HepG2 (cell line): ENCODE data around the gene ZBTB9. TPM values are rescaled to one million over a fixed set of nuclear protein-coding genes. Genes with fewer than 3 reads are reported as not detected.

Source experiments
- BCL6 ChIP-seq: IDR thresholded peaks from 2 replicates; pipeline ENCODE4 v1.6.1; 2016; ENCODE audit warnings: missing genetic modification reagents, missing compliant biosample characterization
- FOXA3 ChIP-seq: IDR thresholded peaks from 2 replicates; pipeline ENCODE4 v1.6.1; 2016; ENCODE audit warnings: missing genetic modification reagents, missing compliant biosample characterization
- HNRNPLL ChIP-seq: fragments of 200-400 bp; formaldehyde crosslinking; IDR thresholded peaks from 2 replicates; pipeline ENCODE4 v1.6.1; 2017; ENCODE audit warnings: mild to moderate bottlenecking, low read depth, low read length; ENCODE audit not compliant: poor library complexity, severe bottlenecking
- HOXA3 ChIP-seq: sonication (generic); formaldehyde crosslinking; IDR thresholded peaks from 2 replicates; pipeline ENCODE4 v1.5.0; 2020; ENCODE audit warnings: missing genetic modification reagents
- KAT2B ChIP-seq: fragments of 150-350 bp; IDR thresholded peaks from 2 replicates; pipeline ENCODE4 v1.6.1; 2014; ENCODE audit warnings: low read depth, low read length, borderline replicate concordance
- KAT7 ChIP-seq: IDR thresholded peaks from 2 replicates; pipeline ENCODE4 v1.6.1; 2018; ENCODE audit warnings: borderline replicate concordance, missing compliant biosample characterization
- MAFF ChIP-seq: IDR thresholded peaks from 2 replicates; pipeline ENCODE4 v1.6.1; 2011; ENCODE audit warnings: low read depth, low read length, improper control_type of control experiment
- MAFG ChIP-seq: sonication (generic); formaldehyde crosslinking; IDR thresholded peaks from 2 replicates; pipeline ENCODE4 v1.5.1; 2020; ENCODE audit warnings: mild to moderate bottlenecking, missing genetic modification reagents
- POLR2AphosphoS2 ChIP-seq: IDR thresholded peaks from 2 replicates; pipeline ENCODE4 v1.6.1; 2011; ENCODE audit warnings: low read depth, low read length, improper control_type of control experiment
- RAD21 ChIP-seq: fragments of 450-650 bp; formaldehyde crosslinking; IDR thresholded peaks from 2 replicates; pipeline ENCODE4 v1.5.0; 2020; ENCODE audit warnings: mild to moderate bottlenecking
- SMAD1 ChIP-seq: sonication (generic); formaldehyde crosslinking; IDR thresholded peaks from 2 replicates; pipeline ENCODE4 v1.4.0; 2020; ENCODE audit warnings: missing genetic modification reagents, low read depth, mild to moderate bottlenecking, borderline replicate concordance
- SMAD3 ChIP-seq: sonication (generic); formaldehyde crosslinking; IDR thresholded peaks from 2 replicates; pipeline ENCODE4 v1.4.0; 2020; ENCODE audit warnings: missing genetic modification reagents
- ZBTB1 ChIP-seq: sonication (generic); formaldehyde crosslinking; IDR thresholded peaks from 2 replicates; pipeline ENCODE4 v1.4.0; 2020; ENCODE audit warnings: missing genetic modification reagents, borderline replicate concordance
- ZNF136 ChIP-seq: sonication (generic); formaldehyde crosslinking; IDR thresholded peaks from 2 replicates; pipeline ENCODE4 v1.8.1; 2022; ENCODE audit warnings: low read depth, mild to moderate bottlenecking, moderate library complexity, missing genetic modification reagents
- ZNF160 ChIP-seq: sonication (generic); formaldehyde crosslinking; IDR thresholded peaks from 2 replicates; pipeline ENCODE4 v1.8.0; 2022; ENCODE audit warnings: mild to moderate bottlenecking, inconsistent platforms, missing genetic modification reagents
- ZNF354B ChIP-seq: sonication (generic); formaldehyde crosslinking; IDR thresholded peaks from 2 replicates; pipeline ENCODE4 v1.8.0; 2022; ENCODE audit warnings: mild to moderate bottlenecking, missing genetic modification reagents
- ZSCAN9 ChIP-seq: IDR thresholded peaks from 2 replicates; pipeline ENCODE4 v1.6.1; 2016; ENCODE audit warnings: borderline replicate concordance
- polyA plus RNA-seq, 8 experiments: library from polyadenylated mRNA; depleted of rRNA in 3 of 8; stranded (reverse) in 7 of 8; unstranded in 1 of 8; fragments of >200 nt; fragmentation: Illumina TruSeq in 4 of 8; extraction: Trizol in 4 of 8; gene quantifications; 2 replicates each; pipeline versions ENCODE4 v1.2.1 to v1.2.3, GENCODE V29; 2011 to 2016; ENCODE audit warnings: low read depth in 4 of 8, missing spikeins in 1 of 8, mixed read lengths in 1 of 8; ENCODE audit not compliant: insufficient read depth in 1 of 8
- total RNA-seq, 5 experiments: library from RNA; depleted of rRNA; stranded (reverse); fragments of >200 nt; fragmentation: Illumina TruSeq; extraction: Trizol; gene quantifications; 2 replicates each; pipeline ENCODE4 v1.2.3, GENCODE V29; 2016; ENCODE audit warnings: low read depth in 1 of 5
- TF ChIP-seq, protein P1 (sequence below), 2 experiments: sonication (generic) in 1 of 2; formaldehyde crosslinking in 1 of 2; IDR thresholded peaks; 2 replicates each; pipeline versions ENCODE4 v1.6.1 to v1.9.0; 2014 to 2022; ENCODE audit warnings: antibody characterized with exemption in 1 of 2, borderline replicate concordance in 1 of 2, inconsistent platforms in 1 of 2, low read depth in 1 of 2, missing genetic modification reagents in 1 of 2
- TF ChIP-seq, protein P2 (sequence below): sonication (generic); formaldehyde crosslinking; IDR thresholded peaks from 2 replicates; pipeline ENCODE4 v1.4.0; 2020; ENCODE audit warnings: missing genetic modification reagents

The ZBTB9 gene
- total and polyA plus RNA-seq, 2 of the 13 experiments (the other 11 are each of a cell fraction or from before 2014, with no cell fraction given) = 5.3 to 9.2 TPM

DNA sequence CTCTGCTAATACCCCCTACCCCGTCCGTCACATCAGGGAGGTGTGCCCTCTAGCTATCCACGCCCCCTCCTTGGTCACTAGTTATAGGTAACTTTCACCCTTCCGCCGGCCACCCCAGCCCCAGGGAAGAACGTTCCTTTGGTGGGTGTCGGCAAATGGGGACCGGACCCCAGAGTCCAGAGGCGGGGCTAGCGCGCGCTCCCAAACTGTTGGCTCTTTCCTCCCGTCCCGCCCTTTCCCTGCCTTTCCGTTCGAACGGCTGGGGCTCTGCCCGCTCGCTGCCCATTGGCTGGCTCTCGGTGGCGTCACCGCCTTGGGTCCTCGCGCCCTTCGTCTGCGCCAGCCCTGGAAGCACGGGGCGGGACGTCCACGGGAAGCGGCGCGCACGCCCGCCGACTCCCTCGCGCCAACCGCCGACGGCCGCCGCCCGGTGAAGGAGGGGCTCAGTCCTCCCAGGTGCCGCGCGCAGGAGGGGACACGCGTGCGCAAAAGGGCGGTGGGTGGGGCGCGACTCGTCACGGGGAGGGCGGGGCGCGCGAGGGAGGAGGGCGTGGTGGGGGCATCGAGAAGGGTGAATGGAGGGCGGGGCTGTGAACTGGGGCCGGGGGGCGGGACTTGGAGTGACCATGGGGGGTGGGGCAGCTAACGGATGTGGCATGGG lies 44.2 kb upstream of the ZBTB9 start (continued):
- TF ChIP-seq, protein P1, sequence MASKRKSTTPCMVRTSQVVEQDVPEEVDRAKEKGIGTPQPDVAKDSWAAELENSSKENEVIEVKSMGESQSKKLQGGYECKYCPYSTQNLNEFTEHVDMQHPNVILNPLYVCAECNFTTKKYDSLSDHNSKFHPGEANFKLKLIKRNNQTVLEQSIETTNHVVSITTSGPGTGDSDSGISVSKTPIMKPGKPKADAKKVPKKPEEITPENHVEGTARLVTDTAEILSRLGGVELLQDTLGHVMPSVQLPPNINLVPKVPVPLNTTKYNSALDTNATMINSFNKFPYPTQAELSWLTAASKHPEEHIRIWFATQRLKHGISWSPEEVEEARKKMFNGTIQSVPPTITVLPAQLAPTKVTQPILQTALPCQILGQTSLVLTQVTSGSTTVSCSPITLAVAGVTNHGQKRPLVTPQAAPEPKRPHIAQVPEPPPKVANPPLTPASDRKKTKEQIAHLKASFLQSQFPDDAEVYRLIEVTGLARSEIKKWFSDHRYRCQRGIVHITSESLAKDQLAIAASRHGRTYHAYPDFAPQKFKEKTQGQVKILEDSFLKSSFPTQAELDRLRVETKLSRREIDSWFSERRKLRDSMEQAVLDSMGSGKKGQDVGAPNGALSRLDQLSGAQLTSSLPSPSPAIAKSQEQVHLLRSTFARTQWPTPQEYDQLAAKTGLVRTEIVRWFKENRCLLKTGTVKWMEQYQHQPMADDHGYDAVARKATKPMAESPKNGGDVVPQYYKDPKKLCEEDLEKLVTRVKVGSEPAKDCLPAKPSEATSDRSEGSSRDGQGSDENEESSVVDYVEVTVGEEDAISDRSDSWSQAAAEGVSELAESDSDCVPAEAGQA (IDR thresholded peaks at IDR 0.05; ENCODE audit: low read depth) = peak; percentile 50; the same call in 1 of the 2 replicates
- TF ChIP-seq, protein P1 (CRISPR knock-in tag; IDR thresholded peaks at IDR 0.05; ENCODE audit: borderline replicate concordance) = no peak
- peak; percentile 89; the same call in 1 of the 2 replicates for TF ChIP-seq SMAD1 (CRISPR knock-in tag)
- TF ChIP-seq HOXA3 (CRISPR knock-in tag) = peak; percentile 96
- TF ChIP-seq HNRNPLL = peak; percentile 88
- TF ChIP-seq RAD21 (CRISPR knock-in tag) = peak; percentile 25; the same call in 1 of the 2 replicates
- TF ChIP-seq KAT2B = no peak
- TF ChIP-seq KAT7 (CRISPR knock-in tag) = peak; percentile 85; the same call in 1 of the 2 replicates
- TF ChIP-seq ZNF354B (CRISPR knock-in tag) = peak; percentile 54; the same call in 1 of the 2 replicates
- no peak for TF ChIP-seq MAFF
- TF ChIP-seq BCL6 = no peak
- peak; percentile 84; the same call in 1 of the 2 replicates for TF ChIP-seq ZSCAN9 (CRISPR knock-in tag)
- peak; percentile 71 for TF ChIP-seq FOXA3 (CRISPR knock-in tag)
- no peak; the same call in 1 of the 2 replicates for TF ChIP-seq POLR2AphosphoS2
- TF ChIP-seq ZNF136 (CRISPR knock-in tag) = peak; percentile 78; the same call in 1 of the 2 replicates
- TF ChIP-seq MAFG (CRISPR knock-in tag) = no peak
- TF ChIP-seq SMAD3 (CRISPR knock-in tag) = 0 out of 2 replicates have a peak, but pooled peaks have one; percentile 29
- TF ChIP-seq ZBTB1 (CRISPR knock-in tag) = no peak
- TF ChIP-seq ZNF160 (CRISPR knock-in tag) = peak; percentile 94; the same call in 1 of the 2 replicates
- TF ChIP-seq, protein P2, sequence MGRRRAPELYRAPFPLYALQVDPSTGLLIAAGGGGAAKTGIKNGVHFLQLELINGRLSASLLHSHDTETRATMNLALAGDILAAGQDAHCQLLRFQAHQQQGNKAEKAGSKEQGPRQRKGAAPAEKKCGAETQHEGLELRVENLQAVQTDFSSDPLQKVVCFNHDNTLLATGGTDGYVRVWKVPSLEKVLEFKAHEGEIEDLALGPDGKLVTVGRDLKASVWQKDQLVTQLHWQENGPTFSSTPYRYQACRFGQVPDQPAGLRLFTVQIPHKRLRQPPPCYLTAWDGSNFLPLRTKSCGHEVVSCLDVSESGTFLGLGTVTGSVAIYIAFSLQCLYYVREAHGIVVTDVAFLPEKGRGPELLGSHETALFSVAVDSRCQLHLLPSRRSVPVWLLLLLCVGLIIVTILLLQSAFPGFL (CRISPR knock-in tag) = no peak
